GM21423 (cell line): ENCODE data around the gene ZFYVE27.

Source experiments
- ATAC-seq: cut with Tn5 transposase; IDR thresholded peaks from one replicate; pipeline ENCODE4 v1.9.1; 2021; ENCODE audit warnings: mild to moderate bottlenecking, moderate library complexity; ENCODE audit not compliant: unreplicated experiment

ZFYVE27 gene

DNA sequence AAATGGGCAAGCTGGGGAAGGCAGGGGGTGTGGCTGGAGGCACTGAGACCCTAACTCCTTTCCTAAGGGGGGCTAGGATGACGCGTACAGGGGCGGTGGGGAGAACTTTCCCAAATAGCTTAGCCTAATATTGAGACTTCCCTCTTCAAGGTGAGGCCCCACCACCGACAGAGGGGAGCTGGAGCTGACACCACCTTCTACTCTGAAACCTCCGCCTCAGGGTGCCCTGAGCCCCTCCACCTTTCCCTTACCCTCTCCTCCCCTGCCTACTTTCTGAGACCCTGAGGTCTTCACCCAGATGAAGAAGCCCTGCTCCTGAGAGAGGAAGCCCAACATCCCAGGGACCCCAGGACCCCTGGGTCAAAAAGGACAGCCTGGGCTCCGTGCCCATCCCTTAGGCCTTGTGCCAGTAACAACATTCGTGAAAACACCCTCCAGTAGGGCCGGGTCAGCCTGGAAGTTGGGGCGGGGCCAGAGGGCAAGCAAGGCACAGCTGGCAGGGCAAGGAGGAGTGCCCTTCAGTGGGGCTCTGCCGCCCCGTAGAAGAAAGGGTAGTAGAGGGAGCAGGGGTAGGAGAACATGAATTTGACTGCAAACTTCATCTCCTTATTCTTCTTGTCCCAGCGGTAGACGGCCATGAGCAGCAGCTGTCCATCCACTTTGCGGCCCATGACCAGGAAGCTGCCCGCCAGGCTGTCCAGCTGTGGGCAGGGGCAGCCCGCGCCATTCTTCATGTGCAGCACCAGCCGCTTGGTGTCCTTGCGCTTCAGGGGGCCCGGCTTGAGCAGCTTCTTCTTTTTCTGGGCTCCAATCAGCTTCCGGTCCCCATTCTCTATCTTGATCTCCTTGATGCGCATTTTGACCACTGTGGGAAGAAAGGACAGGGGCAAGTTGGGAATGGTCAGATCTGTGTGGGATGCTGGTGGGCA lies 30.3 kb downstream of the ZFYVE27 start:
- ATAC-seq: no peak

DNA sequence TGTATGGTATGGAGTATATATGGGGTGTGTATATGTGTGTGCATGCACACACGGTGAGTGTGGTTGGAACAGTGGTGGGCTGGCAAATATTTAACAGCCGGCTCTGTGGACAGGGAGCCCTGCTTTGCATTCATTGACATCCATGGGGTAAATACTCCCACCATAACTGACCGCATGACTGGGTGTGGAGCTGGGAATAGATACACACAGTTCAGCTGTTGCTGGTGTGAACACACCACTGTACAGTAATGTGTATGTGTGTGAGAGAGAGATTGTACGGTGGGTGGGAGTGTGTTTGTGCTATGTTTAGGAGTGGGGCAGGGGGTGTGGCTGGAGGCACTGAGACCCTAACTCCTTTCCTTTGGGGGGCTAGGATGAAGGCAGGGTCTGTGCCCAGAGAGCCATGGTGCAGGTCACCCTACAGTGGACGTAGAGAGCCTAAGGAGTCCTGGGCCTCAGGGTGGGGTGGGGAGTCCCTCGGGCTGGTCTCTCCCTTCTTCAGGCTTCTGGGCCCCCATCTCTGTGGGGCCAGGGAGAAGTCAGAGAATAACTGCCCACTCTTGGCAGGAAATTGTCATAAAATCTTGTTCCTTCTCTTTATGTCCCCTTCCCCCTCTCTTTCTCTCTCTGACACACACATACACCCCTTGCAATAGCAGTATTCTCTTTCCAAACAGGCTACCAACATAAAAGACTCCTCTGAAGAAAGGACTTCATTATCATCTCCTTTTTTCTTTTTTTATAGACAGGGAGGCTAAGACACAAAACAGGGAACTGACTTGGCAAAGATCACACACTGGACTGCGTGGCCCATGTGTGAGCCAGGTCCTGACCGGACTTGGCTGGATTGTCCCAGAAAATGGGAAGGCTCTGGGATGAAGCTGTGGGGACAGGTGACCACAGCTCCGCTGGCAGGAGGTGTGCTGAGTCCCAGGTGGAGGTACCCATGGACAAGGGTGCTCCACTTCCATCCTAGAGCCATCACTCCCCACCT lies 31.7 kb downstream of the ZFYVE27 start:
- ATAC-seq: no peak

DNA sequence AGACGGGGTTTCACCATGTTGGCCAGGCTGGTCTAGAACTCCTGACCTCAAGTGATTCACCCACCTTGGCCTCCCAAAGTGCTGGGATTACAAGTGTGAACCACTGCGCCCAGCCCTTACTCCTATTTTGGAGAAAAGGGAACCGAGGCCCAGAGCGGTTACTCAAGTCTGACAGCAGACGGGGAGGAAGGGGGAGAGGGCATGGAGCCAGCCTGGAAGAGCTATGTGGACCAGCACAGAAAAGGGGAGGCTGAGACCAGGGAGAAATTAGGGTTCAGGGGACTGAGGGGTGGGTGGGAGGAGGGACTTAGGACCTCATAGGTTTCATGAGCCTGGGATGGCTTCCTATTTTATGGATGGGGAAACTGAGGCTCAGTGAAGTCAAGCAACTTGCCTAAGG lies 33.3 kb downstream of the ZFYVE27 start:
- no peak for ATAC-seq

DNA sequence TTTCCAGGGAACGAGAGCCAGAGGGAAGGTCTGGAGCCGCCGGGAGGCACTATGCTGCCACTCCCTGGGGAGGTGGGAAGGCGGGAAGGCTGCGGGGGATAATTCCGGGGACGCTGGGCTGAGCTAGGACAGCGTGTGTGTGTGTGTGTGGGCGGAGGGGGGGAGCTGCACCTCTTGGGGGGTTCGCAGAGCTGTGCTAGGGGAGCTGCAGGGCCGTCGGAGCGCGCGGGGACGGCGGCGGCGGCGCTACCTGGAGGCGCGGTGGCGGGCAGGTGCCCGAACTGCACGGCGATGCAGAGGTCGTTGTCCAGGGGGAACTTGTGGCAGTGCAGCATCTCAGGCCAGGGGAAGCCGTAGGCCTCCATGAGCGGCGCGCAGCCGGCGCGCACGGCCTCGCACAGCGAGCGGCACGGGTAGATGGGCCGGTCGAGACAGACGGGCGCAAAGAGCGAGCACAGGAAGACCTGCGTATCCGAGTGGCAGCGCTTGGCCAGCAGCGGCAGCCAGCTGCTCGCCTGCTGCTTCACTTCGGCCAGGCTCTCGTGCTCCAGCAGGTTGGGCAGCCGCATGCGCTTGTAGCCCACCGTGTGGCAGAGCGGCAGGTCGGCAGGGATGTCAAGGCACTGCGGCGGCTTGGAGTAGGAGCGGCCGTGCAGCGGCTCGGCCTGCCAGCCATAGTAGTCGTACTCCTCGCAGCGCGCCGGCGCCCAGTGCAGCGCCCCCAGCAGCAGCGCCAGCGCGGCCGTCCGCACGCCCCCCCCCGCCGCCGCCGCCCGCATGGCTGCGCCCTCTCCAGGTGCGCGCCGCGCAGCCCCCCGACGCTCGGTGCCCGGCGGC lies 34.3 kb downstream of the ZFYVE27 start:
- ATAC-seq: no peak

DNA sequence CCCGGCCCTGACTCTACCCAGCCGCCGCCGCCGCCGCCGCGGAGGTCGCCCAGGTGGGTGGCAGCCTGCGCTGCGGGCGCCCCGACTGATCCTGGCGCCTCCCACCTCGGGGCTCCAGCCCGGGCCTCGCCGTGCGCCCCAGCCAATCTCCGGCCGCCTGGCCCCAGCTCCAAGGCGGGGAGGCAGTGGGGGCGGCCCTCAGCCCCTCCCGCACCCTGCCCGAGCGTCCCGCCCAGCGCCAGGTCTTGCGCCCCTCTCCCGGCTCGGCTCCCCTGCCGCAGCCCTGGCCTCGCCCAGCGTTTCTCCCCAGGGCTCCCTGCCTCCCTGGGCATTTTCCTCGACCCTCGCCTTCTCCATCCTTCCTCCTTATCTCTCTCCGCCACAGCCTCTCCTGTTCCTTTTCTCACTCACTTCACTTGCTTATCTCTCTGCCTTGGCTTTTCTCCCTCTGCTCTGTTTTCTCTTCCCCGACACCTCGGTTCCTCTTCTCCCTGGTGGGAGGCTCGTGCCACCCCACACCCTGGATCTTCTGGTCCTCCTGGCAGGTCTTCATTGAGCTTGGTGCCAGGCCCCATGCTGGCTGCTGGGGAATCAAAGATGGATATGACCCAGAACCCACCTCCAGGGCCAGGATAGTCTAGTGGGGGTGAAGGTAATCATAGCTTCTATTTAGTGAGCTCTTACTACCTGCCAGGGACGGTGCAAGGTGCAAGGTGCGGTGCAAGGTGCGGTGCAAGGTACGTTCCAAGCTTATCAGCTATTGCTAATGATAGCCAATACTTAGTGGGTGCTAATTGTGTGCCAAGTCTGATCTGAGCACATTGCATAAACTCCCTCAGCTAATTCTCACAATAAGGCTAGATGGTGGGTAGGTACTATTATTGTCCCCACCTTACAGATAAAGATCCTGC lies 35.2 kb downstream of the ZFYVE27 start, which contains the start of gene SFRP5:
SFRP5 (minus strand) TSS at position 87 of the 911 bp plus-strand sequence. CDS start 166 bp downstream, outside the sequence.
- no peak for ATAC-seq

DNA sequence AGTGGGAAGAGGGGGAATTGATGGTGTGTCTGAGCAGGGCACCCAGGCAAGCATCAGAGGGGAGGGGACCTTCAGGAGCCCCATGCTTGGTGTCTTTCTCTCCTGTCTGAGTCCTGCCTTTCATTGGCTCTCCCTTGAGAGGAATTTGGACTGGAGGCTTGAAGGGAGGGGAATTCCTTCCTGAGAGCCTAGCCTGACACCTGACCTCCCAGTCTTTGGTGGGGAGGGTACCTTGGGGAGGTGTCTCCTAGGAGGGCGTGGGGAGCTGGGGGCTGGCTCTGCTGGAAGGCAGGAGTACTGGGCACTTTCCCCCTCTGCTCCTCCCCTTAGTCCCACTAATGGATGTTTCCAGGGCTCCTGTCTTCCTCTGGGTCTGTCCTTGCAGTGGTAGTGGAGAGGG lies 36.2 kb downstream of the ZFYVE27 start:
- ATAC-seq: no peak

DNA sequence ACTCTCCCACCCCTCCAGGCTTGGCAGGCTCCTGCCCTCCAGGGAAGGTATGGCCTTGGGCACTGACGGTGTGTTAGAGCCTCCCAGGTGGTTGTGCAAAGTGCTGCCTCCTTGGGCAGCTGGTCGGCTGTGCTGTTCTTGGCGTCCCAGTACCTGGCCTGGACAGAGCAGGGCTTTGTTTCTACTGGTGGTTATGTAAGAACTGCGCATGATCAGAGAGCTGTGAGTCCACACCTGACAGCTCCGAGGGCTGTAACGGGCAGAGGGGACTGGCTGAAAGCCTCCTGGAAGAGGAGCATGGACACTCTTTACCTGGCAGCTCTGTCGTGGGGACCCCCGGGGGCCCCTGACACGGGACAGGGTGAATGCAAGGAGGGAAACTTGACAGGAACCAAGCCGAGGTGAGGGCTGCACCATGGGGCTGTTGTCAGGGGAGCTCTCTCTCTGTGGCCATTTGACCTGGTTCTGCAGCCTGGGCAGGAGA lies 37.9 kb downstream of the ZFYVE27 start:
- ATAC-seq: no peak

DNA sequence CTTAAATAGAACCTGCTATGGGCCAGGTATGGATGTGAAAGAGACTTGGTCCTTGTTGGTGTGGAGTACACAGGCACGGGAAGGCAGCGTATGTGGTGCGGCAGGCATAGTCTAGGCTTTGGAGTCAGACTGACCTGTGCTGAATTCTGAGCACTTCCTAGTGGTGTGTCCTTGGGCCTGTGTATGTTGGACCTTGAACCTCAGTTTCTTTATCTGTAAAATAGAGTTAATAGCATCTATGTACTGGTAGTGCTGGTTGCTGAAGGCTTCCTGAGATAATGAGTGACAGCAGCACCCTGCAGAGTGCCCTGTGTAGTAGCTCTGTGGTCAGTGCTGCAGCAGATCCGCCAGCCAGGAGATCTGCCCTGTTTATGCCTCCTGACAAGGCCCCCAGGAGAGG lies 40.2 kb downstream of the ZFYVE27 start:
- no peak for ATAC-seq

DNA sequence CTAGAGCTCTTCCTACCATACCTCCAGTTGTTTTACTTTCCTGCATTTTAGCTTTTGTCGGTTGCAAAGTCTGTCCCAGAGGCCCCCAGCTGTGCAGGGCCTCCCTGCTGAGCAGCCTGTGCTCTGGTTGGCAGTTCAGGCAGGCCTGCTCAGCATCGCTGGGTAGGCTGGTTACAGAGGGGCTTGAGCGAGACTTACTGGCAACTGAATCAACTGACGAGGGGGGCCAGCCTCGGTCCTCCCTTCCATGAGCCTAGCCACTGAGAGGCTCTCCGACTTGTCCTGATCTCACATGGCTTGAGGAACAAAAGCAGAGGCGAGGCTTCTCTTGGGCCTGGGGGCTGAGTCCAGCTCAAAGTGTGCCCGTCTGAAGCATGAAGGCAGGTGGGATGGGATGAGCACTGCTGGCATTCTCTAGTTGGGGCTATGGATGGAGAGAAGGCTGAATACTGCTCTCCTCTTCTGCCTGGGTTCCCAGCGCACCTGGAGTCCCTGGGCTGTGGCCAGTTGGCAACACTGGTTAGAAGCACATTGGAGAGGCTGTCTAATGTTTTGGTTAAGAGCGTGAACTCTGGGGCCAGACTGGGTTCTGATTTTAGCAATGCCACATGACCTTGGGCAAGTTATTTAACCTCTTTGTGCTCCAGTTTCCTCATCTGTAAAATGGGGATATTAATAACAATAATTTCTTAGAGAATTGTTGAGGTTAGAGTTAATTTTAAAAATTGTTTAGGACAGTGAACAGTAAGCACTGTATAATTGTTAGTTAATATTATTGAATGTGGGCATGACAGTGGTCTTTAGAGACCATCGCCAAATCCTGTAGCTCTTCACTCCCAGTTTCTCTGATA lies 41.7 kb downstream of the ZFYVE27 start:
- ATAC-seq: no peak

DNA sequence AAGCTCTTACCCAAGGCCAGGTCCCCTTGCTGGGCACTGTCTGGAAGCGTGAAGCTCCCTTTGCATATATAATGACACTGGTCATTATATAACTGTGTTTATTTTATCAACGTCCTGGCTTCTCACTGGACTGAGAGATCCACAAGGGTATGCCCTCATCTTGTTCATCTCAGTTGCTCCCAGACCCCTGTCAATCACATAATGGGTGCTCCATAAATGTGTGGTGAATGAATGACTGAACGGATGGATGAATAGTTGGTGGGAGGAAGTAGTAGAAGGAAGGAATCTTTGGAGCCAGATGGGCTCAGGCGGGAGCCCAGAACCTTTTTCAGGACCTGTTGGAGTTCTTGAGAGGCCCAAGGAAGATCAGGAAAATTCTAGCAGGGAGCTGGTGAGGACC lies 42.6 kb downstream of the ZFYVE27 start:
- no peak for ATAC-seq

DNA sequence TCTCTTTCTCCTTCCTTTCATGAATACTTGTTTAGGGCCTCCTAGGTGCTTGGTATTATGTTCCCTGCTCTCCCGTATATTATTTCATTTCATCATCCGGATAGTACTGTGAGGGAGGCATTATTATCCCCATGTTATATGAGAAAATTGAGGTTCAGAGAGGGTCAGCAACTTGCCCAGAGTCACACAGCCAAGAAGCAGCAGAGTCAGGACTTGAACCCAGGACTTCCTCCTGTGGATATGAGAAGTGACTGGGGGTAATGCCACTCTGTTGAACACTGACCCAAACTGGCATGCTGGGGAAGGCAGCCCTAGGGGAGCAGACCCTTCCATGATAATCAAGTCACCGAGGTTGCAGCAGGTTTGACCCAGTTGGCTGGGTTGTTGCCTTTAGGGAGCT lies 43.0 kb downstream of the ZFYVE27 start:
- ATAC-seq: no peak

DNA sequence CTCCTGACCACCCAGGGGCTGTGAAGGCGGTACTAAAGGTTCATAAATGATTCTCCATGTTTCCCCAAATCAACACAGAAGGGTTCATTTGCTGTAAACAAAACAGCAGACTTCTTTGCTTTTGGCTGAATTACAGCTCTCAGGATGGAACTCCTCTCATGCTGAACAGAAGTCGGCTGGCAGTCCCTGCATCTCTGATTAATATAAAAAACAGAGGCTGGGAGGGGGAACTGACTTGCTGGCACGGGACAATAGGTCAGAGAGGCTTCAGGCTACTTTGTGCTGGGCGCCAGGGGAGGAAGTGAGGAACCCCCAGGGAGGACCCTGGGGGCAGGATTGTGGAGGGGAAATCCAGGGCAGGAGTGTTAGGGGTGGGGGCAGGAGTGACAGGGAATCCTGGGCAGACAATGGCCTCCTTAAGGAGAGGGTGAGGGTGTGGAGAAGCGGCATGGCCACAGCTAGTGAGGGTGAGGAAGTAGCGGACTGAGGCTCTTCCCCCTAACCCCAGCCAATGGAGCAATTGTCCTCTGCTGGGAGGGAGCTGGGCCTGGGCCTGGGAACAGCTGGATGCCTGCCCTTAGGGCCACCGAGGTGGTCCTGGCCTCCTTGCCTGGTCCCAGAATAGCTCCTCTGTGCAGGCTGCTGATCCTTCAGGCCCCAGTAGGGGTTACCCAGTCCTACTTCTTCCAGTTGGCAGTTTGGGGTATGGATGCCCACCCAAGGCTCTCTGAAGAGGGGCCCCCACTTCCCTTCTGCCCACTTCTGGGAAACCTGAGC lies 44.1 kb downstream of the ZFYVE27 start:
- ATAC-seq: no peak

DNA sequence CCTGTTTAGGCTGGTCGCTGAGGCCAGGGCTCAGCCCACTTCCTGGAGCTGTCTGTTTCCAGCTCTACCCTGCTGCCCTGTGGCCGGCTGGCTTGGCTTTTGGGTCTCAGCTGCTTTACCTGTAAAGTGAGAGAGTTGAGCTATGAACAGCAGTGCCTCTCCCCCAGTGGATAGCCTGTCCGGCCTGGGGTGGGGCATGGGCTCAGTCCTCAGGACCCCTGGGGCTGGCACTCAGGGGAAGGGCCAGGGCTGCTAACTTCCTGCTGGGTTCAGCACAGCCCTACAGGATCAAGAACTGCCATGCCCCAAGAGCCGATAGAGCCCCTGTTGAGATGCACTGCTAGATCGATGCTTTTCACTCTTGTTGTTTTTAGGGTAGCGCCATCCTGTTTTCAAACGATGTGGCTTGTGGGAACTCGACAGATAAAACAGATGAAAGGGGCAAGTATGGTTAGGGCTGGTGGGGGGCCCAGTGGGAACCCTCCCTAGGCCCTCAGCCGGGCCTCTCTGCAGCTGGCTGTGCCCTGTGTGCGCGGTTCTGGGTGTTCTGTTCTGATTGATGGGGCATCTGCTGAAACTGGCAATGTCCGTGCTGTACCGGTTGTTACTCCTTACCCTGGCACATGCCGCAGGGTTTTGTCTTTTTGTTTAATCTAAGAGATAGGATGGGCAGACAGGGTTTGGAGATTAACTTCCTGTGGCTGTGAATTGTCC lies 44.8 kb downstream of the ZFYVE27 start:
- no peak for ATAC-seq

DNA sequence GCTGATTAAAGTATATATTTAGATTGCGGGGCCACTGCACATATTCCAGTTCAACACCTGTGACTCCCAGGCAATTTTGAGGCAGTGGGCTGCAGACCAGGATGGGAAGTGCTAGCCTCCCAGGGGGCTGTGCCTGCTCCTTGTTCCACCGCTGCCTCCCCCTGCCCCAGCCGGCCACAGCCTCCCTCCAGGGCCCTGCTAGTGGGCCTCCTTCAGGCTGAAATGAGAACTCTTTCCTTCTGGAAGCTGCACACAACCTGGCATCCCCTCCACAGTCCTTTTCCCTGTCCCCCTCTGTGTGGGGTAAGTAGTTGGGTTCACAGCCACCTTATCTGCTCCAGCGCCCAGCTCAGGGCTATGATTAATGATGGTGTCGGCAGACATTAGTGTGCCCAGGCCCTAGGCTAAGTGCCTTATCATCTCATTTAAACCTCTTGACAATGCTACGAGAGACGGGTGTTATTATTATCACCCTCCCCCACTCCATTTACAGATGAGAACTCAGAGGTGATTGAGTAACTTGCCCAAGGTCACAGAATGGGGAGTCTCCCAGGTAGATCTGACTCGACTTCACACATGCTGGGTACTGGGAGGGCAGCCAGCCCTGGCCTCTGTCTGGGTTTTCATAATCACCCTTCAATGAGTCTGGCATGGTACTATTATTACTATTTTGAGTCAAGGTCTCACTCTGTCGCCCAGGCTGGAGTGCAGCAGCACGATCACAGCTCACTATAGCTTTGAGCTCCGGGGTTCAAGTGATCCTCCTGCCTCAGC lies 45.7 kb downstream of the ZFYVE27 start:
- ATAC-seq: no peak

DNA sequence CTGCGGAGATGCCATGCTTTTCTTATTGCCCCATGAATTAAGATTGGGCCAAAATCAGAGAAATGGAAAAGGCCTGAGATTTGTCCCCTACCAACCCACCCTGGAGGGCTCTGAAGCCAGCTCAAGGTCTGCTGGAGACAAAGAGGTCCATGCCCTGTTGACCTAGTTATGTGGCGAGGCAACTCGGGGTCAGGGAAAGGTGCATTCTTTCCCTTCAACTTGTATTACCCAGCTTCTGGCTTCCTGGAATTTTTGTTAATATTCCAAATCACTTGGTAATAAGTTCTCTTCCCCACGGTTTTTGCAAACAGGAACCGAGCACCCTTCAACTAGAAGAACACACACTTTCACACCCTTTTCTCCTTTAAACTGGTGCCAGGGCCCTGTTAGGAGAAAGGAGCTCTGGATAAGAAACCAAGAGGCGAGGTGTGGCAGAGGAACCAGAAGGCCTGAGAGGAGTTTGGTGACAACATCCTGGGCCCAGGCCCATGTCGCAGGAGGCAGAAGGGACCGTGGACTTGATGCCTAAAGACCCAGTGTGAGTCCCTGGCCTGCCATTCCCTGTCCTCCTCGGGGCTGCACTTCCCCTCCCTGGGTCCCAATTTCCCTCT lies 47.4 kb downstream of the ZFYVE27 start:
- no peak for ATAC-seq

DNA sequence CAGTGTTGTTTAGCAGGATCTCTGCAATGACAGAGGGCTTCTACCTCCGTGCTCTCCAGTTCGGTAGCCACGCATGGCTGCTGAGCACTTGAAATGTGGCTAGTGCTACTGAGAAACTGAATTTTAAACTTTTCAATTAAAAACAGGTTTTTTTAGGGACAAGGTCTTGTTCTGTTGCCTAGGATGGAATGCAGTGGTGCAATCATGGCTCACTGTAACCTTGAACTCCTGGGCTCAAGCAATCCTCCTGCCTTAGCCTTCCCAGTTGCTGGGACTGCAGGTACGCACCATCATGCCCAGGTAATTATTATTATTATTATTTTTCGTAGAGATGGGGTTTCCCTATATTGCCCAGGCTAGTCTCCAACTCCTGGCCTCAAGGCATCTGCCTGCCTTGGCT lies 48.3 kb downstream of the ZFYVE27 start:
- ATAC-seq: no peak
